H1 (cell line): ENCODE measurements around the gene SLC7A10. TPM values are rescaled to one million over a fixed set of nuclear protein-coding genes. Genes with fewer than 3 reads are reported as not detected.

ENCODE experiments used
- ASH2L ChIP-seq: fragments of 200-600, 300-600 bp; sonication (generic); IDR thresholded peaks from one replicate; pipeline ENCODE4 v1.7.1; 2017; ENCODE audit warnings: low read length
- BACH1 ChIP-seq: IDR thresholded peaks from 2 replicates; pipeline ENCODE4 v1.6.1; 2012; ENCODE audit warnings: low read length, improper control_type of control experiment
- BRCA1 ChIP-seq: IDR thresholded peaks from 2 replicates; pipeline ENCODE4 v1.6.1; 2012; ENCODE audit warnings: low read depth, low read length, improper control_type of control experiment
- CHD1 ChIP-seq: IDR thresholded peaks from 2 replicates; pipeline ENCODE4 v1.6.1; 2012; ENCODE audit warnings: low read depth, low read length, improper control_type of control experiment
- EP300 ChIP-seq, 2 experiments: IDR thresholded peaks; 1 replicate in 1 of 2; 2 replicates in 1 of 2; pipeline ENCODE4 v1.6.1; 2011 to 2012; ENCODE audit warnings: low read depth in 2 of 2, low read length in 2 of 2, mild to moderate bottlenecking in 2 of 2, borderline replicate concordance in 1 of 2, inconsistent platforms in 1 of 2, moderate library complexity in 1 of 2
- GABPA ChIP-seq: IDR thresholded peaks from 2 replicates; pipeline ENCODE4 v1.6.1; 2011; ENCODE audit warnings: mild to moderate bottlenecking, low read length, moderate library complexity, borderline replicate concordance; ENCODE audit not compliant: insufficient read depth
- HDAC2 ChIP-seq, 2 experiments: fragments of 300-600 bp in 1 of 2; sonication (generic) in 1 of 2; IDR thresholded peaks; 2 replicates each; pipeline ENCODE4 v1.6.1; 2011 to 2012; ENCODE audit warnings: low read depth in 2 of 2, low read length in 2 of 2, mild to moderate bottlenecking in 2 of 2, moderate library complexity in 2 of 2, borderline replicate concordance in 1 of 2, inconsistent platforms in 1 of 2
- KDM4A ChIP-seq: IDR thresholded peaks from one replicate; pipeline ENCODE4 v1.7.1; 2012; ENCODE audit warnings: low read depth, mild to moderate bottlenecking, moderate library complexity, low read length, inconsistent platforms; ENCODE audit not compliant: severe bottlenecking
- KDM5A ChIP-seq: fragments of 200-600 bp; IDR thresholded peaks from 2 replicates; pipeline ENCODE4 v1.7.1; 2012; ENCODE audit warnings: mild to moderate bottlenecking, low read length, inconsistent platforms, mixed read lengths
- NANOG ChIP-seq: IDR thresholded peaks from 2 replicates; pipeline ENCODE4 v1.6.1; 2011; ENCODE audit warnings: low read length, low read depth, mild to moderate bottlenecking, inconsistent platforms; ENCODE audit not compliant: insufficient read depth, poor library complexity, severe bottlenecking
- POLR2A ChIP-seq, 2 experiments: IDR thresholded peaks; 1 replicate in 1 of 2; 2 replicates in 1 of 2; pipeline ENCODE4 v1.6.1; 2011; ENCODE audit warnings: low read depth in 2 of 2, low read length in 2 of 2, mild to moderate bottlenecking in 2 of 2; ENCODE audit errors: control extremely low read depth in 1 of 2
- POLR2AphosphoS5 ChIP-seq: IDR thresholded peaks from 2 replicates; pipeline ENCODE4 v1.6.1; 2011; ENCODE audit warnings: low read depth, low read length
- RNF2 ChIP-seq: fragments of 200-900, 300-1000 bp; sonication (generic); IDR thresholded peaks from 2 replicates; pipeline ENCODE4 v1.7.1; 2016; ENCODE audit warnings: borderline replicate concordance, low read depth, mild to moderate bottlenecking, antibody characterized with exemption, low read length; ENCODE audit not compliant: poor library complexity, severe bottlenecking; ENCODE audit errors: missing control alignments
- RXRA ChIP-seq: IDR thresholded peaks from 2 replicates; pipeline ENCODE4 v1.6.1; 2011; ENCODE audit warnings: low read depth, mild to moderate bottlenecking, low read length, moderate library complexity; ENCODE audit not compliant: insufficient read depth
- SIRT6 ChIP-seq: IDR thresholded peaks from one replicate; pipeline ENCODE4 v1.7.1; 2012; ENCODE audit warnings: low read length, inconsistent platforms
- SIX5 ChIP-seq: IDR thresholded peaks from 2 replicates; pipeline ENCODE4 v1.6.1; 2011; ENCODE audit warnings: mild to moderate bottlenecking, low read depth, low read length
- SP1 ChIP-seq: IDR thresholded peaks from 2 replicates; pipeline ENCODE4 v1.6.1; 2011; ENCODE audit warnings: low read depth, low read length
- SP2 ChIP-seq: IDR thresholded peaks from 2 replicates; pipeline ENCODE4 v1.6.1; 2012; ENCODE audit warnings: mild to moderate bottlenecking, low read length, inconsistent platforms
- SP4 ChIP-seq: IDR thresholded peaks from 2 replicates; pipeline ENCODE4 v1.6.1; 2012; ENCODE audit warnings: low read length, inconsistent platforms
- SRF ChIP-seq: IDR thresholded peaks from 2 replicates; pipeline ENCODE4 v1.6.1; 2011; ENCODE audit warnings: mild to moderate bottlenecking, low read depth, low read length, moderate library complexity
- SUZ12 ChIP-seq: fragments of 200-600 bp; sonication (generic); IDR thresholded peaks from 2 replicates; pipeline ENCODE4 v1.6.1; 2012; ENCODE audit warnings: mild to moderate bottlenecking, inconsistent platforms, low read length, moderate library complexity, mixed read lengths
- TAF1 ChIP-seq: IDR thresholded peaks from 2 replicates; pipeline ENCODE4 v1.6.1; 2011; ENCODE audit warnings: mild to moderate bottlenecking, low read depth, low read length
- TAF7 ChIP-seq: optimal IDR thresholded peaks from 2 replicates; pipeline ENCODE3; 2011; ENCODE audit warnings: low read depth, mild to moderate bottlenecking, inconsistent platforms, low read length, moderate library complexity, borderline replicate concordance
- YY1 ChIP-seq: IDR thresholded peaks from 2 replicates; pipeline ENCODE4 v1.6.1; 2011; ENCODE audit warnings: low read depth, mild to moderate bottlenecking, low read length
- polyA plus RNA-seq, 7 experiments: library from polyadenylated mRNA; depleted of rRNA in 3 of 7; stranded (reverse) in 5 of 7; unstranded in 2 of 7; fragments of >200 nt in 5 of 7; fragments of 200-250 nt in 2 of 7; gene quantifications; 1 replicate in 5 of 7; 2 replicates in 1 of 7; 4 replicates in 1 of 7; pipeline versions ENCODE4 v1.2.1 to v1.2.3, GENCODE V29; 2011 to 2013; ENCODE audit warnings: missing spikeins in 2 of 7, mixed read lengths in 2 of 7
- total RNA-seq: library from RNA; stranded (reverse); fragmentation: NEBNext Ultra II Directional; extraction: Animal tissue kit (Norgen Biotek cat#: 25700); gene quantifications from 2 replicates; pipeline ENCODE4 v1.2.1, GENCODE V29; 2021

The SLC7A10 gene
- total and polyA plus RNA-seq, 2 of the 8 experiments (the other 6 are each of a cell fraction or from before 2014, with no cell fraction given): 3.7 to 7.1 TPM

- TF ChIP-seq YY1 (peak; percentile 44; the same call in 1 of the 2 replicates), SRF (no peak), BACH1 (no peak), POLR2A (IDR thresholded peaks at IDR 0.05; ENCODE audit: control extremely low read depth in 1 of 2, low read depth in 2 of 2, low read length in 2 of 2) (peak; percentile 46 to 88), RXRA (no peak), NANOG (no peak), SIRT6 (no peak), KDM4A (peak; percentile 61), BRCA1 (no peak), POLR2AphosphoS5 (peak; percentile 91), GABPA (no peak), SUZ12 (no peak), SIX5 (no peak), RNF2 (no peak), HDAC2 (IDR thresholded peaks at IDR 0.05; ENCODE audit: borderline replicate concordance in 1 of 2, low read depth in 2 of 2, low read length in 2 of 2) (no peak), SP2 (no peak), TAF1 (peak; percentile 81), KDM5A (no peak), SP4 (peak; percentile 55; the same call in 1 of the 2 replicates), SP1 (peak; percentile 73; the same call in 1 of the 2 replicates), CHD1 (no peak), ASH2L (peak; percentile 97), EP300 (IDR thresholded peaks at IDR 0.05; ENCODE audit: borderline replicate concordance in 1 of 2, low read depth in 2 of 2, low read length in 2 of 2) (0 out of 3 replicates have a peak, but pooled peaks of 1 of the 2 experiments have one; percentile 33), TAF7 (no peak)
These were observed 48.8 kb downstream of the SLC7A10 start (continued) for GRCh38 chr19:33176670-33177416.
